Colonic mucosa (tissue), 4 donors: ENCODE measurements around the gene MACC1. TPM values are rescaled to one million over a fixed set of nuclear protein-coding genes. Genes with fewer than 3 reads are reported as not detected.

Source experiments
- DNase-seq: peaks from one replicate; pipeline ENCODE4 v3.0.0-alpha.2; 2020
- H3K27ac ChIP-seq: fragments of 200-600 bp; one replicate; pipeline ENCODE4 v1.8.0; 2021
- H3K27me3 ChIP-seq: fragments of 200-600 bp; one replicate; pipeline ENCODE4 v1.8.0; 2021
- H3K36me3 ChIP-seq: fragments of 200-600 bp; one replicate; pipeline ENCODE4 v1.8.0; 2021
- H3K4me1 ChIP-seq: fragments of 200-600 bp; one replicate; pipeline ENCODE4 v1.8.0; 2021; ENCODE audit warnings: mild to moderate bottlenecking
- H3K4me3 ChIP-seq: fragments of 200-600 bp; one replicate; pipeline ENCODE4 v1.8.0; 2021
- H3K9ac ChIP-seq, 2 donors: one replicate each; pipeline ENCODE4 v1.7.0; 2013; ENCODE audit warnings: control low read depth in 2 of 2, low read depth in 2 of 2, low read length in 2 of 2
- H3K9me3 ChIP-seq: fragments of 200-600 bp; one replicate; pipeline ENCODE4 v1.8.0; 2021
- intact Hi-C: fragments of 100-400 bp; cut with DNase I; formaldehyde crosslinking; loops from one replicate; pipeline ENCODE4 v1.14.1; 2022
- total RNA-seq, 2 donors: library from RNA; stranded (reverse); fragmentation: NEBNext Ultra II Directional in 1 of 2; extraction: Animal tissue kit (Norgen Biotek cat#: 25700) in 1 of 2; gene quantifications; one replicate each; pipeline ENCODE4 v1.2.1, GENCODE V29; 2021
- TF ChIP-seq, protein P1 (sequence below): fragments of 200-600 bp; IDR thresholded peaks from one replicate; pipeline ENCODE4 v1.8.0; 2022; ENCODE audit warnings: antibody characterized with exemption, mild to moderate bottlenecking
- donor health status: healthy.
- donor health status: DM: no; HTN: no; CAD: no.
- donor health status: DM: no; HTN: no; CAD: no.

MACC1 gene
- total RNA-seq, 2 donors from 2014 or later, result 9.5 to 12.8 TPM

DNA sequence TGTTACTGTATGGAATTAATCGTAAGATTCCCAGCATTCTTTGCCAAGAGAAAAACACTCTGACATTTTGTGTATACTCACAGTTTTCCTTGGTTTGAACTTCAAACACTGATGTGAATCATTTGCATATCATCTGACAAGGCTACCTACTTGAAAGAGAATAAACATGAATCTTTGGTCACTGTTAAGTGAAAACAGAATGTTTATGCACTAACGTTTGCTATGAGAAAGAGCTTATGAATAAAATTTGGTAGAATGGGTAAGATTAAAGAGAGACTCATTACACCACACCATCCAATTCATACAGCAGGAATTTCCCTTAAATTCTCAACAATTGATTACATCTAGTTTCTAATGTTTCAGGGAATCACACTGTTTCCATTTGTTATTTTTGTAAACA, 46.6 kb downstream of the MACC1 start:
- TF ChIP-seq, protein P1, sequence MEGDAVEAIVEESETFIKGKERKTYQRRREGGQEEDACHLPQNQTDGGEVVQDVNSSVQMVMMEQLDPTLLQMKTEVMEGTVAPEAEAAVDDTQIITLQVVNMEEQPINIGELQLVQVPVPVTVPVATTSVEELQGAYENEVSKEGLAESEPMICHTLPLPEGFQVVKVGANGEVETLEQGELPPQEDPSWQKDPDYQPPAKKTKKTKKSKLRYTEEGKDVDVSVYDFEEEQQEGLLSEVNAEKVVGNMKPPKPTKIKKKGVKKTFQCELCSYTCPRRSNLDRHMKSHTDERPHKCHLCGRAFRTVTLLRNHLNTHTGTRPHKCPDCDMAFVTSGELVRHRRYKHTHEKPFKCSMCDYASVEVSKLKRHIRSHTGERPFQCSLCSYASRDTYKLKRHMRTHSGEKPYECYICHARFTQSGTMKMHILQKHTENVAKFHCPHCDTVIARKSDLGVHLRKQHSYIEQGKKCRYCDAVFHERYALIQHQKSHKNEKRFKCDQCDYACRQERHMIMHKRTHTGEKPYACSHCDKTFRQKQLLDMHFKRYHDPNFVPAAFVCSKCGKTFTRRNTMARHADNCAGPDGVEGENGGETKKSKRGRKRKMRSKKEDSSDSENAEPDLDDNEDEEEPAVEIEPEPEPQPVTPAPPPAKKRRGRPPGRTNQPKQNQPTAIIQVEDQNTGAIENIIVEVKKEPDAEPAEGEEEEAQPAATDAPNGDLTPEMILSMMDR, result no peak
- intact Hi-C loops, result loop anchor here (5.0 kb wide), 2 partner anchors 188 to 418 kb away; no protein-coding TSS in a partner anchor
- H3K4me1 ChIP-seq, result no peaks in the 10 kb centered on the region
- H3K9me3 ChIP-seq, result no peaks in the 10 kb centered on the region
- H3K27me3 ChIP-seq, result no peaks in the 10 kb centered on the region
- H3K27ac ChIP-seq, result no peak overlapping the region
- no peak overlapping the region for H3K4me3 ChIP-seq
- no peak for DNase-seq
- no peak overlapping the region for H3K9ac ChIP-seq
- no peaks in the 10 kb centered on the region for H3K36me3 ChIP-seq

DNA sequence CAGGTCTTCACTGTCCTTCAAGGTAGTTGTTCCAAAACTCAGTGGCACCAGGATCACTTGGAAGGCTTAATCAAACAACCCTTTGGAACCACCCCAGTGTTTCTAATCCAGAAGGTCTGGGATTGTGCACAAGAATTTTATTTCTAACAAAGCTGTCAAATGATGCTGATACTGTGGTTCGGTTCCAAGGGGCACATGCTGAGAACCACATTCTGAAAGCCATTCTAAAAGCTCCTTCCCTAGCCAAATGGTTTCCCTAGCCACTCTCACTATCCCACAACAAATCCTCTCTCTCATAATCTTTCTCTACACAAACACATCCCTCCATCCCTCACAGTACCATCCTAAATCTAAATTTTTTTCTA, 52.1 kb downstream of the MACC1 start:
- TF ChIP-seq, protein P1, result no peak
- Histone ChIP-seq H3K9ac (no peak overlapping the region), H3K9me3 (no peaks in the 10 kb centered on the region), H3K36me3 (no peaks in the 10 kb centered on the region), H3K27me3 (no peaks in the 10 kb centered on the region), H3K4me3 (no peak overlapping the region), H3K27ac (no peak overlapping the region), H3K4me1 (no peaks in the 10 kb centered on the region)
- no peak for DNase-seq
- intact Hi-C loops, result loop anchor here (10.0 kb wide), 1 partner anchor 430 kb away; no protein-coding TSS in a partner anchor

DNA sequence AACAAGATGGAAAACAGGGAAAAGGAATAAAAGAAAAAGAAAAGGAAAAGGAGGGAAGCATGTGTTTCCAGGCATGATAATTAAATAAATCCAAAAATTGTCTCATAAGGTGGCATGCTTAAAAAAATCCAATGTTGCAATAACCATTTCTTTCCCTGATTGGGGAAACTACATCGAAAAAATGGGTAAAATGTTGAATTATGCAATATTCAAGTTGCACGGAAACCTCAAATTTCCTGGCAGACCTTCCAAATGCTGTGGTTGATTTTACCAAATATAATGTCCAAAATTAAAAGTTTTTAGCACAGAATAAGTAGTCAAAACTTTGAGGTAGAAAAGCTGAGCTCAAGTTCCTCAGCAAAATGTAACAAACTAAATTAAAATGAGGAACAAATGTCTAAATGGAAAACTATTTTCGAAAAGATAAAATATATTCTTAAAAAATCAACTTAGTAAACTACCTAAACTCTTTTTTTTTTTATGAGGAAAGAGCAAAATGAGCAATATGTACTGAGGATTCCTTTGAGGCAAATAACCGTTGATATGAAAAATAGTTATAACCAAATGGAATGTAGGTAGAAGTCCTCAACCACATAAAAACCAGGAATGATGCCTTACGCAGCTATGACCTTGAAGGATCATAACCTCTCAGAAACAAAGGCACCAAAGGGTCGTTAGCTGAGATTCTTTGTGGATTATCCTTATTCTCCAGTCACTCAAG, 52.6 kb downstream of the MACC1 start:
- no peaks in the 10 kb centered on the region for H3K36me3 ChIP-seq
- no peaks in the 10 kb centered on the region for H3K27me3 ChIP-seq
- intact Hi-C loops, result loop anchor here (10.0 kb wide), 1 partner anchor 430 kb away; no protein-coding TSS in a partner anchor
- H3K9ac ChIP-seq, result no peak overlapping the region
- no peaks in the 10 kb centered on the region for H3K4me1 ChIP-seq
- no peaks in the 10 kb centered on the region for H3K9me3 ChIP-seq
- no peak overlapping the region for H3K4me3 ChIP-seq
- H3K27ac ChIP-seq, result no peak overlapping the region
- TF ChIP-seq, protein P1, result no peak
- DNase-seq, result no peak

DNA sequence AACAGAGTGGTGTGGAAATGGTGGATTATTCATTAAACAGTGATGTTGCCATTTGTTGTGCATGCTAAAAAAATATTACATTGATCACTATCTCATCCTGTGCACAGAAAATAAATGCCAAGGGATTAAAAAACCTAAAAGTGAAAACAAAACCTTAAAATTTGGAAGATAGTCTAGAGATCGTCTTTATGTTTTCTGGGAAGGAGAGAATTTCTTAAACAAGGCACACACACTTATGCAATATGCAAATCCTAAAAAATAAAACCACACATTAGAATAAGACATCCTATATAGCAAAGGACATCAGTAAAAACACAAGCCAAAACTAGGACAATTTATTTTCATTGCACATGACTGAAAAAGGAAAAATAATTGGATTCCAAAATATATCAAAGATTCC, 54.5 kb downstream of the MACC1 start:
- Histone ChIP-seq H3K36me3 (no peaks in the 10 kb centered on the region), H3K9ac (no peak overlapping the region), H3K9me3 (no peaks in the 10 kb centered on the region), H3K4me3 (no peak overlapping the region), H3K27me3 (no peaks in the 10 kb centered on the region), H3K27ac (no peak overlapping the region), H3K4me1 (no peaks in the 10 kb centered on the region)
- intact Hi-C loops, result loop anchor here (10.0 kb wide), 1 partner anchor 432 kb away; no protein-coding TSS in a partner anchor
- no peak for DNase-seq
- TF ChIP-seq, protein P1, result no peak

DNA sequence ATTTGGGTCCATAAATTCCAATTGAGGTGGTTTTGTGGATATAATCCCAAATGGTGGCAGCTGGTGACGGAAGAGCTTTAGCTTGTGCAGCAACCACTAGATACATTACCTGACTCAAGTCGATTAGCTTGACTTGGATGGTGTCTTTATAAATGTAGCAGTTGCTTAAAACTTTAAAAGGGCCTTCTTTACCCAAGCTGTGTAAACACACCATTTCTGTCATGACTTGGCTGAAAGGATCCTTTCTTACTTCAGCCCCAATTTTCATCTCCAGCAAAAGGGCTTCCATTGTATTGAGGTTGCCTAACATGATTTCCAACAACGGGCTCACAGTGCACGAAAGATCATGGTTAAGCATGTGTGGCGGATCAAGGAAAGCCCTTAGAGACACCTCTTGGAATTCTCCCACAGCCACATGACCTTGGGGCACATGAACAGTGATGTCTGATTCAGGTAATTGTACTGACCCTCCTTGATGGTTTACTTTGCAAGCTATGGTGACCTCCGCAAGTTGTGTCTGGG, 57.9 kb downstream of the MACC1 start:
- H3K9me3 ChIP-seq, result no peaks in the 10 kb centered on the region
- TF ChIP-seq, protein P1, result no peak
- H3K27me3 ChIP-seq, result no peaks in the 10 kb centered on the region
- no peaks in the 10 kb centered on the region for H3K36me3 ChIP-seq
- intact Hi-C loops, result no loop called here
- no peaks in the 10 kb centered on the region for H3K4me1 ChIP-seq
- no peak overlapping the region for H3K27ac ChIP-seq
- no peak overlapping the region for H3K4me3 ChIP-seq
- H3K9ac ChIP-seq, result no peak overlapping the region
- no peak for DNase-seq
